Measurements from ENCODE around the gene LIPC. TPM values are rescaled to one million over a fixed set of nuclear protein-coding genes. Genes with fewer than 3 reads are reported as not detected.

LIPC gene
- total and polyA plus RNA-seq, 7 donors, result 0.01 TPM; not detected in 6

- no peak for TF ChIP-seq CTCF (IDR thresholded peaks at IDR 0.05)
- H3K27ac ChIP-seq, result no peak overlapping the region
- intact Hi-C loops (cut with DNase I), result no loop called here
- no peaks in the 10 kb centered on the region for H3K27me3 ChIP-seq (ENCODE audit: insufficient read depth in 3 of 3, low read length in 2 of 3)
- no peaks in the 10 kb centered on the region for H3K36me3 ChIP-seq (ENCODE audit: insufficient read depth in 1 of 2, low read depth in 1 of 2)
- H3K9me3 ChIP-seq, result no peaks in the 10 kb centered on the region
- H3K4me1 ChIP-seq, result no peaks in the 10 kb centered on the region
- H3K4me3 ChIP-seq, result no peak overlapping the region
- WGBS, 3 donors, result 58 to 74% (median 68%) methylated on average over 5 of the region's 5 CpGs
- DNase-seq, result no peak
- peak in 2 of 4 donors; percentile 24 to 32 for ATAC-seq
Observed at GRCh38 chr15:58453931-58454793, 22.4 kb downstream of the LIPC start.

- WGBS, 3 donors, result 73 to 75% (median 75%) methylated on average over 3 of the region's 3 CpGs
- peaks cover 7% of the 10 kb centered on the region for H3K4me1 ChIP-seq
- H3K36me3 ChIP-seq (ENCODE audit: insufficient read depth in 1 of 2, low read depth in 1 of 2), result no peaks in the 10 kb centered on the region
- H3K4me3 ChIP-seq, result no peak overlapping the region
- DNase-seq, result no peak
- H3K27ac ChIP-seq, result no peak overlapping the region
- TF ChIP-seq CTCF (IDR thresholded peaks at IDR 0.05), result no peak
- no peak for ATAC-seq
- no peaks in the 10 kb centered on the region for H3K27me3 ChIP-seq (ENCODE audit: insufficient read depth in 3 of 3, low read length in 2 of 3)
- H3K9me3 ChIP-seq, result no peaks in the 10 kb centered on the region
- intact Hi-C loops (cut with DNase I), result no loop called here
Observed at GRCh38 chr15:58454950-58455401, 23.2 kb downstream of the LIPC start.

- intact Hi-C loops (cut with DNase I), result no loop called here
- H3K27ac ChIP-seq, result no peak overlapping the region
- no peaks in the 10 kb centered on the region for H3K27me3 ChIP-seq (ENCODE audit: insufficient read depth in 3 of 3, low read length in 2 of 3)
- DNase-seq (no peak), ATAC-seq (no peak)
- H3K36me3 ChIP-seq (ENCODE audit: insufficient read depth in 1 of 2, low read depth in 1 of 2), result no peaks in the 10 kb centered on the region
- no peak for TF ChIP-seq CTCF (IDR thresholded peaks at IDR 0.05)
- H3K9me3 ChIP-seq, result no peaks in the 10 kb centered on the region
- peaks cover 7% of the 10 kb centered on the region for H3K4me1 ChIP-seq
- WGBS, 3 donors, result 69 to 72% (median 70%) methylated on average over 7 of the region's 7 CpGs
- H3K4me3 ChIP-seq, result no peak overlapping the region
Observed at GRCh38 chr15:58457466-58457965, 25.7 kb downstream of the LIPC start.

GRCh38 chr15:58458076-58458475 lies 26.3 kb downstream of the LIPC start:
- intact Hi-C loops (cut with DNase I), result no loop called here
- peaks cover 7% of the 10 kb centered on the region for H3K4me1 ChIP-seq
- peak in 1 of 4 donors; percentile 27 for ATAC-seq
- H3K4me3 ChIP-seq, result no peak overlapping the region
- no peak overlapping the region for H3K27ac ChIP-seq
- TF ChIP-seq CTCF (IDR thresholded peaks at IDR 0.05), result no peak
- whole genome bisulfite sequencing, 3 donors, result 43 to 60% (median 53%) methylated on average over 3 of the region's 3 CpGs
- no peak for DNase-seq
- no peaks in the 10 kb centered on the region for H3K9me3 ChIP-seq
- no peaks in the 10 kb centered on the region for H3K27me3 ChIP-seq (ENCODE audit: insufficient read depth in 3 of 3, low read length in 2 of 3)
- H3K36me3 ChIP-seq (ENCODE audit: insufficient read depth in 1 of 2, low read depth in 1 of 2), result no peaks in the 10 kb centered on the region
